GM12865 (cell line): Measurements from ENCODE around the gene FCHO2.

Experiments
- DNase-seq: peaks from one replicate; pipeline ENCODE4 v3.0.0; 2010; ENCODE audit warnings: low read depth
- H3K4me3 ChIP-seq: 2 replicates; pipeline ENCODE4 v1.5.1; 2011; ENCODE audit warnings: mild to moderate bottlenecking, low read depth, low read length, control low read depth
- TF ChIP-seq, protein P1 (sequence below): IDR thresholded peaks from 2 replicates; pipeline ENCODE4 v1.5.1; 2011; ENCODE audit warnings: low read length, control low read depth, low read depth, inconsistent platforms; ENCODE audit not compliant: insufficient read depth; ENCODE audit errors: missing control alignments

FCHO2 gene

GRCh38 chr5:73116506-73116905 lies 160.7 kb downstream of the FCHO2 start:
- H3K4me3 ChIP-seq = no peak overlapping the region
- TF ChIP-seq, protein P1, sequence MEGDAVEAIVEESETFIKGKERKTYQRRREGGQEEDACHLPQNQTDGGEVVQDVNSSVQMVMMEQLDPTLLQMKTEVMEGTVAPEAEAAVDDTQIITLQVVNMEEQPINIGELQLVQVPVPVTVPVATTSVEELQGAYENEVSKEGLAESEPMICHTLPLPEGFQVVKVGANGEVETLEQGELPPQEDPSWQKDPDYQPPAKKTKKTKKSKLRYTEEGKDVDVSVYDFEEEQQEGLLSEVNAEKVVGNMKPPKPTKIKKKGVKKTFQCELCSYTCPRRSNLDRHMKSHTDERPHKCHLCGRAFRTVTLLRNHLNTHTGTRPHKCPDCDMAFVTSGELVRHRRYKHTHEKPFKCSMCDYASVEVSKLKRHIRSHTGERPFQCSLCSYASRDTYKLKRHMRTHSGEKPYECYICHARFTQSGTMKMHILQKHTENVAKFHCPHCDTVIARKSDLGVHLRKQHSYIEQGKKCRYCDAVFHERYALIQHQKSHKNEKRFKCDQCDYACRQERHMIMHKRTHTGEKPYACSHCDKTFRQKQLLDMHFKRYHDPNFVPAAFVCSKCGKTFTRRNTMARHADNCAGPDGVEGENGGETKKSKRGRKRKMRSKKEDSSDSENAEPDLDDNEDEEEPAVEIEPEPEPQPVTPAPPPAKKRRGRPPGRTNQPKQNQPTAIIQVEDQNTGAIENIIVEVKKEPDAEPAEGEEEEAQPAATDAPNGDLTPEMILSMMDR = no peak

DNA sequence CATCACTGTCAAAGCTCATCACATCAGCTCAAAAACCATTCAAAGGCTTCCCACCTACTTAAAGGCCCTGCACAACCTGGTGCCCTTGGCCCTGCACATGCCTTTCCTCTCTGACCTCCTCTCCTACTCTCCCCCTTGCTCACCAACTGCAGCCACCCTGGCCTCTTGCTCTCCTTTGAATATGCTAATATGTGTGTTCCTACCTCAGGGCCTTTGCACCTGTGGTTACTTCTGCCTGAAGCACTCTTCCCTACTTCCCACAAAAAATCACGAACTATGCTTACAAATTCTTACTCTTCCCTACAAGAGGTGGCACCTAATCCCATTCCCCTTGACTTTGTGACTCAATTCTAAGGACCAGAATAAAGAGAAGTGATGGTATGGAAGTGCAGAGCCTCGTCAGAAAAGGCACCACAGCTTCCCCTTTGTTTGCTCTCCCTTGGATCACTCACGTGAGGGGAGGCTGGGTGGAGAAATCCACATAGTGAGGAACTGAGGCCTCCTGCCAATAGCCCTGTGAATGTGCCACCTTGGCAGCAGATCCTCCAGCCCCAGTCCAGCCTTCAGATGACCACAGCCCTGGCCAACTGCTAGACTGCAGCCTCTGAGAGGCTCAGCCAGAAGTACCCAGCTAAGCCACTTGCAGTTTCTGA lies 161.4 kb downstream of the FCHO2 start:
- no peak overlapping the region for H3K4me3 ChIP-seq
- no peak for DNase-seq
- TF ChIP-seq, protein P1 = no peak

More at GRCh38 chr5:73116506-73116905, 160.7 kb downstream of the FCHO2 start:
- no peak for DNase-seq

- DNase-seq = no peak
- TF ChIP-seq, protein P1 = no peak
- H3K4me3 ChIP-seq = no peak overlapping the region
Measured at GRCh38 chr5:73118391-73118973, 162.6 kb downstream of the FCHO2 start.

- DNase-seq = peak; percentile 24
- TF ChIP-seq, protein P1 = no peak
- no peak overlapping the region for H3K4me3 ChIP-seq
Measured at GRCh38 chr5:73119451-73120157, 163.8 kb downstream of the FCHO2 start.

DNA sequence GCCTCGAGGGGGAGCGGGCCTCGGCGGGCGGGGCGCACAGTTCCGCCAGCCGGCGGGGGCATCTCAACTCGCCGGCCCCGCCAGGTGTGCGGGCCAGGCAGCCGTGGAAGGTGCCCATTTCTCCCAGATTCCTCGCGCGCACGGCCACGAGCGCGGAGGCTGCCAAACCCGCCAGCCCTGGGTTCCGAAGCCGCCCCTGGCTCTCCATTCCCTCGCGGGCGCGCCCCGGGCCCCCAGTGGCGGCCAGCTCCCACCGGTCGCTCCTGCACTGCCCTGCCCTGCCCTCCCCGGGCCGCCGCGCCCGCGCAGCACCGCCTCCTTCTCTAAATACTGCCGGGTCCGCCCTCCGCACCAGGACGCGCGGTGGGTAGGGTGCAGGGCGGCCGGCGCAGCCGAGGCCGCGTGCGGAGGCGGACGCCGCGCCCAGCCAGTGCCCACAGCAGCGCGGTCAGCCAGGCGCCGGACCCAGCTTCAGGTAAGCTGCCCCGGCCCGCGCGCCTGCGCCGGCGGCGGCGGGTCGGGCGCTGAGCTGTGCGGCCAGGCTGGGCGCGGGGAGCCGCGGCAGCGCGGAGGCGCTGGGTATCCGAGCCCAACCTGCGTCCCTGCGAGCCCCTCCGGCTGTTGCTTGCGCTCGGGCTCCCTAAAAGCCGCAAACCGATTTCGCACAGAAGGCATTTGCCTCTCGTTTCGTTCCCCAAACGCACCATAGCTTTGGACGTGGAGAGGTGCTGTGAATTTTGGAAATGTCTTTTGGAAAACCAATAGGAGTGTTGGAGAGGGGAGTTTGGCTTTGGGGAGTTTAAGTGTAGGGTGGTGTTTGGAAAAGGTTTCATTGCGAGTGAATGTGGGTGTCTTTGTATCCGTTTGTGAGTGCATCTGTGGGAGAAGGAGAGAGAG lies 164.6 kb downstream of the FCHO2 start, which contains the start of gene TMEM171:
TMEM171 (plus strand) TSS at position 354 of the 897 bp plus-strand sequence. CDS start 2,799 bp downstream, outside the sequence.
- TF ChIP-seq, protein P1 = no peak
- no peak for DNase-seq
- H3K4me3 ChIP-seq = no peak within 1 kb of the TSS

DNA sequence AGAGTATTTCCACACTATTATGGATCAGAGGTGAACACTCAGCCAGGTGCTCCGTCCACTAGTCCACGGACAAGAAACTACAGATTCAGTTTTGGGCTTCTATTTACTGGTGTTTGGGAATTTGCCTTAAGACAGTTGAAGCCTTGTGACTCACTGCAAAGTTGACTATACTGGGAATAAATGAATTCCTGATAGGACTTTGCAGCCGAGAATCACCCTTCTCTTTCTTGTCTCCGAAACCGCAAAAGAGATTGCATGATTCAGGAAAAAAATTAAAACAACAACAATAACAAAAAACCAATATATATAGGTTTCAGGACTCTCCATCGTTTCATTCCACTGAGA lies 165.2 kb downstream of the FCHO2 start:
- no peak for DNase-seq
- no peak overlapping the region for H3K4me3 ChIP-seq
- TF ChIP-seq, protein P1 = no peak
